ENCODE measurements around the gene C16orf54.

C16orf54 gene

DNA sequence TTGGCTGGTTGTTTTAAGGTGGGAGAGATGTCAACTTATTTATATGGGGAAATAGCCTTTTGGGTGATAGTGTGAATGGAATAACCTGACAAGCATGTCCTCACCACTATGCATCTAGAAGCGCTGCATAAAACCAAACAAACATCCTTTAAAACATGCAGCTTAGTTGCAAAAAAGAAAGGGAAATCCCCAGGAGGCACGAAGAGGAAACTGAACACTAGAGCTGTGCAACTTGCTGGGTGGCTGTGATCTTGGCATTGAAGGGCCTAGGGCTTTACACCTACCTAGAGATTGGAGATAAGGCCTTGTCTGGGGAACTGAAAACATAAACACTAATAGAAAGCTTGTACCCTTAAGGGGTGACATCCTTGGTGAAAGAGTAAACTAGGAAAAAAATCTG lies 7.3 kb downstream of the C16orf54 start:
- TF ChIP-seq TCF12 (IDR thresholded peaks at IDR 0.05; ENCODE audit: low read depth): no peak
- TF ChIP-seq, protein P1, sequence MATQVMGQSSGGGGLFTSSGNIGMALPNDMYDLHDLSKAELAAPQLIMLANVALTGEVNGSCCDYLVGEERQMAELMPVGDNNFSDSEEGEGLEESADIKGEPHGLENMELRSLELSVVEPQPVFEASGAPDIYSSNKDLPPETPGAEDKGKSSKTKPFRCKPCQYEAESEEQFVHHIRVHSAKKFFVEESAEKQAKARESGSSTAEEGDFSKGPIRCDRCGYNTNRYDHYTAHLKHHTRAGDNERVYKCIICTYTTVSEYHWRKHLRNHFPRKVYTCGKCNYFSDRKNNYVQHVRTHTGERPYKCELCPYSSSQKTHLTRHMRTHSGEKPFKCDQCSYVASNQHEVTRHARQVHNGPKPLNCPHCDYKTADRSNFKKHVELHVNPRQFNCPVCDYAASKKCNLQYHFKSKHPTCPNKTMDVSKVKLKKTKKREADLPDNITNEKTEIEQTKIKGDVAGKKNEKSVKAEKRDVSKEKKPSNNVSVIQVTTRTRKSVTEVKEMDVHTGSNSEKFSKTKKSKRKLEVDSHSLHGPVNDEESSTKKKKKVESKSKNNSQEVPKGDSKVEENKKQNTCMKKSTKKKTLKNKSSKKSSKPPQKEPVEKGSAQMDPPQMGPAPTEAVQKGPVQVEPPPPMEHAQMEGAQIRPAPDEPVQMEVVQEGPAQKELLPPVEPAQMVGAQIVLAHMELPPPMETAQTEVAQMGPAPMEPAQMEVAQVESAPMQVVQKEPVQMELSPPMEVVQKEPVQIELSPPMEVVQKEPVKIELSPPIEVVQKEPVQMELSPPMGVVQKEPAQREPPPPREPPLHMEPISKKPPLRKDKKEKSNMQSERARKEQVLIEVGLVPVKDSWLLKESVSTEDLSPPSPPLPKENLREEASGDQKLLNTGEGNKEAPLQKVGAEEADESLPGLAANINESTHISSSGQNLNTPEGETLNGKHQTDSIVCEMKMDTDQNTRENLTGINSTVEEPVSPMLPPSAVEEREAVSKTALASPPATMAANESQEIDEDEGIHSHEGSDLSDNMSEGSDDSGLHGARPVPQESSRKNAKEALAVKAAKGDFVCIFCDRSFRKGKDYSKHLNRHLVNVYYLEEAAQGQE (IDR thresholded peaks at IDR 0.05; ENCODE audit: low read depth): no peak

DNA sequence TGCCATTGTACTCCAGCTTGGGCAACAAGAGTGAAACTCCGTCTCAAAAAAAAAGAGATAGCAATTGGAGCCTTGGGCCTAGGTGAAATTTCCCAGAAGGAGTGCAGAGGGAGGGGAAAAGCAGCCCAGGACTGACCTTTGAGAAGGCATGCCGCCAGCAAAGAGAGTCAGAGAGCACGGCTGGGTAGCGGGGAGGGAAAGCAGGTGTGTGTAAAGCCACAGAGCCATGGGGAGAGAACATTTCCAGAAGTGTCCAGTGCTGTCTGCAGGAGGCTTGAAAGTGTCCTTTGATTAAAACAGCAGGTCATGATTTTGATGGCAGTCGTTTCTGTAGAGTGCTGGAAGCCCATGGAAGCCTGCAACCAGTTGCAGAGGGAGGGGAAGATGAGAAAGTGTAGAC lies 8.1 kb downstream of the C16orf54 start:
- no peak for TF ChIP-seq CREB1 (IDR thresholded peaks at IDR 0.05; ENCODE audit: low read depth)
- TF ChIP-seq ZBTB7A (IDR thresholded peaks at IDR 0.05; ENCODE audit: low read depth): no peak
- TF ChIP-seq TAF1 (IDR thresholded peaks at IDR 0.05; ENCODE audit: low read depth): no peak
- TF ChIP-seq CEBPB (IDR thresholded peaks at IDR 0.05): no peak
- no peak for TF ChIP-seq EGR1 (IDR thresholded peaks at IDR 0.05)
- no peak for TF ChIP-seq TCF12 (IDR thresholded peaks at IDR 0.05; ENCODE audit: low read depth)
- TF ChIP-seq, protein P2, sequence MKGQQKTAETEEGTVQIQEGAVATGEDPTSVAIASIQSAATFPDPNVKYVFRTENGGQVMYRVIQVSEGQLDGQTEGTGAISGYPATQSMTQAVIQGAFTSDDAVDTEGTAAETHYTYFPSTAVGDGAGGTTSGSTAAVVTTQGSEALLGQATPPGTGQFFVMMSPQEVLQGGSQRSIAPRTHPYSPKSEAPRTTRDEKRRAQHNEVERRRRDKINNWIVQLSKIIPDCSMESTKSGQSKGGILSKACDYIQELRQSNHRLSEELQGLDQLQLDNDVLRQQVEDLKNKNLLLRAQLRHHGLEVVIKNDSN (IDR thresholded peaks at IDR 0.05): no peak
- no peak for TF ChIP-seq EP300 (IDR thresholded peaks at IDR 0.05; ENCODE audit: borderline replicate concordance)
- no peak for TF ChIP-seq TEAD4 (IDR thresholded peaks at IDR 0.05)
- TF ChIP-seq RAD21 (IDR thresholded peaks at IDR 0.05; ENCODE audit: low read depth): no peak
- TF ChIP-seq, protein P1 (IDR thresholded peaks at IDR 0.05; ENCODE audit: low read depth): no peak
- no peak for TF ChIP-seq FOXM1 (IDR thresholded peaks at IDR 0.05; ENCODE audit: borderline replicate concordance, low read depth)
- no peak for TF ChIP-seq YY1 (IDR thresholded peaks at IDR 0.05; ENCODE audit: low read depth)
- TF ChIP-seq, protein P3, sequence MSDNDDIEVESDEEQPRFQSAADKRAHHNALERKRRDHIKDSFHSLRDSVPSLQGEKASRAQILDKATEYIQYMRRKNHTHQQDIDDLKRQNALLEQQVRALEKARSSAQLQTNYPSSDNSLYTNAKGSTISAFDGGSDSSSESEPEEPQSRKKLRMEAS (IDR thresholded peaks at IDR 0.05): no peak
- TF ChIP-seq NFIC (IDR thresholded peaks at IDR 0.05): no peak

DNA sequence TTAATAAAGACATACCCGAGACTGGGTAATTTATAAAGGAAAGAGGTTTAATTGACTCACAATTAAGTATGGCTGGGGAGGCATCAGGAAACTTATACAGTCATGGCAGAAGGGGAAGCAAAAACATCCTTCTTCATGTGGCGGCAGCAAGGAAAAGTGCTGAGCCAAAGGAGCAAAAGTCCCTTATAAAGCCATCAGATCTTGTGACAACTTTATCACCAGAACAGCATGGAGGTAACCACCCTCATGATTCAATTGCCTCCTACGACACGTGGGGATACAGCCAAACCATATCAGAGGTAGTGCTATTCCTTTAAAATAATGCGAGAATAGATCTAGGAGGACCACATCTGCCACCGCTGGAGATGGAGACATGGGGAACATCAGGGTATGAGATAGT lies 9.0 kb downstream of the C16orf54 start:
- no peak for TF ChIP-seq EP300 (IDR thresholded peaks at IDR 0.05; ENCODE audit: borderline replicate concordance)

DNA sequence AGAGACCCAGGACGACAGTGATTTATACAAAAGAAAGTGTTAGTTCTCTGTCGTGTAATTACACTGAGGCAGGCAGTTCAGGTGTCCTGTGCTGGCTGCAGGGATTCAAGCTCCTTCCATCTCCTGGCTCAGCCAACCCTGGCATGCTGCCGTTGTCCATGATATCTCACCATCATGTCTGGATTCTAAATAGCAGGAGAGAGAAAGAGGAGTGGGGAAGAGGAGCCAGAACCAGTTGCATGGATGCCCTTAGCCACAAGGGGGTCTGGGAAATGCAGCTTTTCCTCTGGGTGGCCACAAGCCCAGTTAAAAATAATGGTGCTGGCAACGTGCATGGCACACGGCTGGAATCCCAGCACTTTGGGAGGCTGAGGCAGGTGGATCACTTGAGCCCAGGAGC lies 9.7 kb downstream of the C16orf54 start:
- TF ChIP-seq TAF1 (IDR thresholded peaks at IDR 0.05; ENCODE audit: low read depth) (no peak), TEAD4 (IDR thresholded peaks at IDR 0.05) (no peak), RAD21 (IDR thresholded peaks at IDR 0.05; ENCODE audit: low read depth) (no peak), YY1 (IDR thresholded peaks at IDR 0.05; ENCODE audit: low read depth) (no peak), ZBTB7A (IDR thresholded peaks at IDR 0.05; ENCODE audit: low read depth) (no peak), EP300 (IDR thresholded peaks at IDR 0.05; ENCODE audit: borderline replicate concordance) (no peak), TCF12 (IDR thresholded peaks at IDR 0.05; ENCODE audit: low read depth) (no peak), CREB1 (IDR thresholded peaks at IDR 0.05; ENCODE audit: low read depth) (no peak), NFIC (IDR thresholded peaks at IDR 0.05) (no peak), FOXM1 (IDR thresholded peaks at IDR 0.05; ENCODE audit: borderline replicate concordance, low read depth) (no peak), CEBPB (IDR thresholded peaks at IDR 0.05) (no peak), EGR1 (IDR thresholded peaks at IDR 0.05) (no peak)
- TF ChIP-seq, protein P1 (IDR thresholded peaks at IDR 0.05; ENCODE audit: low read depth): no peak
- TF ChIP-seq, protein P2 (IDR thresholded peaks at IDR 0.05): no peak
- TF ChIP-seq, protein P3 (IDR thresholded peaks at IDR 0.05): no peak

DNA sequence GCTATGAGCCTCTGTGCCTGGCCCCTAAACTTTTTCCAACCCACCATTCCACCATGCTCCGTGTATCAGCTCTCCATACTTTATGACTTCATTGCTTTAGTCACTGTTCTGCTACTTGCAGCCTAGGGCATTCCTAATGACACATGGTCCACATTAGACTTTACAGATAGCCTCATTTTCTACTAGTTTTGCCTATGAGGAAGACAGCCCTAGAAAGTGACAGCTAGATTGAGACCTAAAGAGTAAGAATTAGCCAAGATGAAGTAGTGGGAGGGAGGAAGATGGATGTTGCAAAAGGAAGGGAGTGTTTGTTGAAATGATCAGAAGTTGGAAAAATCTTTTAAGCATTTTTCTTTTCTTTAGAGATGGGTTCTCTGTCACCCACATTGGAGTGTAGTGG lies 11.0 kb downstream of the C16orf54 start:
- TF ChIP-seq EGR1 (IDR thresholded peaks at IDR 0.05) (no peak), NFIC (IDR thresholded peaks at IDR 0.05) (no peak), FOXM1 (IDR thresholded peaks at IDR 0.05; ENCODE audit: borderline replicate concordance, low read depth) (no peak), CREB1 (IDR thresholded peaks at IDR 0.05; ENCODE audit: low read depth) (no peak), EP300 (IDR thresholded peaks at IDR 0.05; ENCODE audit: borderline replicate concordance) (no peak), TAF1 (IDR thresholded peaks at IDR 0.05; ENCODE audit: low read depth) (no peak), TCF12 (IDR thresholded peaks at IDR 0.05; ENCODE audit: low read depth) (no peak), YY1 (IDR thresholded peaks at IDR 0.05; ENCODE audit: low read depth) (no peak), ZBTB7A (IDR thresholded peaks at IDR 0.05; ENCODE audit: low read depth) (no peak), RAD21 (IDR thresholded peaks at IDR 0.05; ENCODE audit: low read depth) (no peak), TEAD4 (IDR thresholded peaks at IDR 0.05) (no peak), CEBPB (IDR thresholded peaks at IDR 0.05) (no peak)
- TF ChIP-seq, protein P3 (IDR thresholded peaks at IDR 0.05): no peak
- TF ChIP-seq, protein P2 (IDR thresholded peaks at IDR 0.05): no peak
- TF ChIP-seq, protein P1 (IDR thresholded peaks at IDR 0.05; ENCODE audit: low read depth): no peak

Measured in Ishikawa (cell line).